ENCODE results near the gene DNAJC3. TPM values are rescaled to one million over a fixed set of nuclear protein-coding genes. Genes with fewer than 3 reads are reported as not detected.
"Not testable (repeated sequence)": the region's sequence is repeated elsewhere in the genome, so short reads cannot be mapped to it uniquely, and the experiment has no call there.

DNAJC3 gene
- total and polyA plus RNA-seq, 2 donors from 2014 or later = 20.1 to 65.9 TPM

- Histone ChIP-seq H3K27ac (ENCODE audit: low read depth in 2 of 2, low read length in 2 of 2) (no peak overlapping the region), H3K4me3 (ENCODE audit: low read length in 3 of 3) (no peak overlapping the region), H3K9me3 (ENCODE audit: control insufficient read depth in 2 of 3, insufficient read depth in 1 of 3, low read length in 3 of 3) (peaks cover 0 to 7% (median 0%) of the 10 kb centered on the region in 3 donors), H3K4me1 (ENCODE audit: control insufficient read depth in 2 of 3, insufficient read depth in 2 of 3, low read depth in 1 of 3, low read length in 3 of 3) (no peaks in the 10 kb centered on the region), H3K36me3 (ENCODE audit: control insufficient read depth in 2 of 3, insufficient read depth in 3 of 3, low read length in 3 of 3) (peaks cover 3 to 15% (median 3%) of the 10 kb centered on the region in 3 donors), H3K27me3 (ENCODE audit: control insufficient read depth, insufficient read depth, low read length) (no peaks in the 10 kb centered on the region), H3K9ac (ENCODE audit: low read length in 3 of 3) (no peak overlapping the region)
- DNase-seq (no peak), FAIRE-seq (no peak)
- TF ChIP-seq CTCF (IDR thresholded peaks at IDR 0.05; ENCODE audit: borderline replicate concordance, extremely low read depth, insufficient read depth) = no peak
- intact Hi-C loops (cut with DNase I) = no loop called here
These were observed 33.4 kb downstream of the DNAJC3 start for GRCh38 chr13:95710313-95710712.

- H3K9me3 ChIP-seq (ENCODE audit: control insufficient read depth in 2 of 3, insufficient read depth in 1 of 3, low read length in 3 of 3); H3K4me1 ChIP-seq (ENCODE audit: control insufficient read depth in 2 of 3, insufficient read depth in 2 of 3, low read depth in 1 of 3, low read length in 3 of 3); FAIRE-seq; H3K4me3 ChIP-seq (ENCODE audit: low read length in 3 of 3); H3K9ac ChIP-seq (ENCODE audit: low read length in 3 of 3); H3K27ac ChIP-seq (ENCODE audit: low read depth in 2 of 2, low read length in 2 of 2); H3K27me3 ChIP-seq (ENCODE audit: control insufficient read depth, insufficient read depth, low read length); intact Hi-C loops (cut with DNase I); DNase-seq: not testable (repeated sequence)
- H3K36me3 ChIP-seq (ENCODE audit: control insufficient read depth in 2 of 3, insufficient read depth in 3 of 3, low read length in 3 of 3) = peaks cover 3 to 15% (median 3%) of the 10 kb centered on the region in 3 donors
These were observed 35.9 kb downstream of the DNAJC3 start for GRCh38 chr13:95712846-95713245.

DNA sequence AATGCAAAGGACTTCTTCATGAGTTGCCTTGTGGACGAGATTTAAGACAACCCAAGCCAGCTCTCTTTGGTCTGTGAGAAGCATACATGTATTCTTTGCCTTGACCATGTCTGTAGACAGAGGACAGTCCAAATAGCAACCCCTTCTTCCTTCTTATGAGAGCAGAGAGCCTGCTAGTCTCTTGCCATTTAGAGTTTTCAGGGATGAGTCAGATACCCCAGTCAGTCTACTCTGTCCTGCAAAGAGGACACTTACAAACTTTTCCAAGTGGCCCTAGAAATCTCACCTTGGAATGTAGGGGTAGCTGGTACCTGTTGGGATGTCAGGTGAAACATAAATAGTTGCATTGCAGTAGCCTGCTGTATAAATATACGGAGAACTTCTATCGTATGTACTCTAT is 36.7 kb downstream of the DNAJC3 start:
- intact Hi-C loops (cut with DNase I) = no loop called here
- Histone ChIP-seq H3K36me3 (ENCODE audit: control insufficient read depth in 2 of 3, insufficient read depth in 3 of 3, low read length in 3 of 3) (peaks cover 3 to 15% (median 3%) of the 10 kb centered on the region in 3 donors), H3K27ac (ENCODE audit: low read depth in 2 of 2, low read length in 2 of 2) (no peak overlapping the region), H3K9me3 (ENCODE audit: control insufficient read depth in 2 of 3, insufficient read depth in 1 of 3, low read length in 3 of 3) (peaks cover 0 to 7% (median 0%) of the 10 kb centered on the region in 3 donors), H3K27me3 (ENCODE audit: control insufficient read depth, insufficient read depth, low read length) (no peaks in the 10 kb centered on the region), H3K4me1 (ENCODE audit: control insufficient read depth in 2 of 3, insufficient read depth in 2 of 3, low read depth in 1 of 3, low read length in 3 of 3) (no peaks in the 10 kb centered on the region), H3K9ac (ENCODE audit: low read length in 3 of 3) (no peak overlapping the region), H3K4me3 (ENCODE audit: low read length in 3 of 3) (no peak overlapping the region)
- TF ChIP-seq CTCF (IDR thresholded peaks at IDR 0.05; ENCODE audit: borderline replicate concordance, extremely low read depth, insufficient read depth) = no peak
- no peak for FAIRE-seq
- DNase-seq = no peak

DNA sequence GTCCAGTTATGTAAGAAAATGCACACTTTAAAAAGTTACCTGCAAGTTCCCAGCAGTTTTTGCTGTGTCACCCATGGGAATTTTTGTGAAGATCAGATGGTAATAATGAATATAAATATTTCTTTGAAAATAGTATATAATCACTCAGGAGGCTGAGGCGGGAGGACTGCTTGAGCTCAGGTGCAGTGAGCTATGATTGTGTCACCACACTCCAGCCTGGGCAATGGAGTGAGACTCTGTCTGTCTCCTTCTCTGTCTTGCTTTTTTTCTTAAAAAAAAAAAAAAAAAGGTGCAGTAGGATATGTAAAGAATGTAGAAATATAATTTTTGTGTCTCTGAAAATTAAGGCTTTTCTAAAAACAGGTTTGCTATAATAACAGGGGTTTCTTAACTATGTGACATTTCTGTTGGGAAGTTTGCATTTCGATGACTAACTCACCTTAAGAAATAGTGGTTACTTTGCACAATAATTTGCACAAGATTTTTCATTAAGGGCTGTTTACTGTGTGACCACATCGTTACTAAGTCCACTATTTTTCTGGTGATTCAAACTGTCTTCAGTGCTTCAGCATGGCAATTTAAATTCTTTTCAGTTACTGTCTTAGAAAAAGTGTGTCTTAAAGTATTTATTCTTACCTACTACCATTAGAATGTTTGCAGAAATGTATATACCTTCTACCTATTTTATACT is 37.3 kb downstream of the DNAJC3 start:
- FAIRE-seq (no peak), DNase-seq (no peak)
- Histone ChIP-seq H3K36me3 (ENCODE audit: control insufficient read depth in 2 of 3, insufficient read depth in 3 of 3, low read length in 3 of 3) (peaks cover 3 to 15% (median 3%) of the 10 kb centered on the region in 3 donors), H3K9me3 (ENCODE audit: control insufficient read depth in 2 of 3, insufficient read depth in 1 of 3, low read length in 3 of 3) (peaks cover 0 to 7% (median 0%) of the 10 kb centered on the region in 3 donors), H3K4me3 (ENCODE audit: low read length in 3 of 3) (no peak overlapping the region), H3K9ac (ENCODE audit: low read length in 3 of 3) (no peak overlapping the region), H3K27ac (ENCODE audit: low read depth in 2 of 2, low read length in 2 of 2) (no peak overlapping the region), H3K4me1 (ENCODE audit: control insufficient read depth in 2 of 3, insufficient read depth in 2 of 3, low read depth in 1 of 3, low read length in 3 of 3) (no peaks in the 10 kb centered on the region), H3K27me3 (ENCODE audit: control insufficient read depth, insufficient read depth, low read length) (no peaks in the 10 kb centered on the region)
- no peak for TF ChIP-seq CTCF (IDR thresholded peaks at IDR 0.05; ENCODE audit: borderline replicate concordance, extremely low read depth, insufficient read depth)
- intact Hi-C loops (cut with DNase I) = no loop called here

Measured in kidney (tissue), 14 donors.